ENCODE measurements around the gene KLK4. TPM values are rescaled to one million over a fixed set of nuclear protein-coding genes. Genes with fewer than 3 reads are reported as not detected.
"Not testable (repeated sequence)": the region's sequence is repeated elsewhere in the genome, so short reads cannot be mapped to it uniquely, and the experiment has no call there.

Gene KLK4
- total RNA-seq, 2 experiments from 2014 or later = not detected

- Mint-ChIP-seq H3K4me3 (no peak overlapping the region), H3K36me3 (no peaks in the 10 kb centered on the region), H3K27me3 (peaks cover 46% of the 10 kb centered on the region), H3K4me1 (no peaks in the 10 kb centered on the region), H3K27ac (no peak overlapping the region), H3K9me3 (no peaks in the 10 kb centered on the region)
- DNase-seq = no peak
- no peak for ATAC-seq (ENCODE audit: low read depth)
- POLR2A ChIA-PET = no interaction called here
Observed at GRCh38 chr19:50908336-50908735, 2.9 kb downstream of the KLK4 start.

GRCh38 chr19:50906217-50906616 is 5.0 kb downstream of the KLK4 start:
- Mint-ChIP-seq H3K27ac (no peak overlapping the region), H3K36me3 (no peaks in the 10 kb centered on the region), H3K9me3 (no peaks in the 10 kb centered on the region), H3K4me3 (no peak overlapping the region), H3K27me3 (peaks cover 46% of the 10 kb centered on the region), H3K4me1 (no peaks in the 10 kb centered on the region)
- POLR2A ChIA-PET = no interaction called here
- no peak for ATAC-seq (ENCODE audit: low read depth)
- peak; percentile 44 for DNase-seq

- no peak overlapping the region for H3K4me3 Mint-ChIP-seq
- DNase-seq (no peak), ATAC-seq (ENCODE audit: low read depth) (no peak)
- H3K4me1 Mint-ChIP-seq = no peaks in the 10 kb centered on the region
- POLR2A ChIA-PET = no interaction called here
- H3K36me3 Mint-ChIP-seq = no peaks in the 10 kb centered on the region
- H3K27ac Mint-ChIP-seq = no peak overlapping the region
- no peaks in the 10 kb centered on the region for H3K9me3 Mint-ChIP-seq
- peaks cover 22% of the 10 kb centered on the region for H3K27me3 Mint-ChIP-seq
Observed at GRCh38 chr19:50902640-50903039, 8.6 kb downstream of the KLK4 start.

GRCh38 chr19:50899569-50899968 is 11.6 kb downstream of the KLK4 start:
- Mint-ChIP-seq H3K27ac (no peak overlapping the region), H3K4me1 (no peaks in the 10 kb centered on the region), H3K4me3 (no peak overlapping the region), H3K9me3 (peaks cover 1% of the 10 kb centered on the region), H3K36me3 (no peaks in the 10 kb centered on the region), H3K27me3 (peaks cover 13% of the 10 kb centered on the region)
- ATAC-seq (ENCODE audit: low read depth) = no peak
- POLR2A ChIA-PET = no interaction called here
- no peak for DNase-seq

- POLR2A ChIA-PET = no interaction called here
- no peaks in the 10 kb centered on the region for H3K36me3 Mint-ChIP-seq
- DNase-seq (no peak), ATAC-seq (ENCODE audit: low read depth) (no peak)
- H3K9me3 Mint-ChIP-seq = peaks cover 6% of the 10 kb centered on the region
- no peaks in the 10 kb centered on the region for H3K4me1 Mint-ChIP-seq
- H3K4me3 Mint-ChIP-seq = no peak overlapping the region
- no peak overlapping the region for H3K27ac Mint-ChIP-seq
- H3K27me3 Mint-ChIP-seq = peaks cover 16% of the 10 kb centered on the region
Observed at GRCh38 chr19:50898018-50898417, 13.2 kb downstream of the KLK4 start.

- H3K27me3 Mint-ChIP-seq = peaks cover 16% of the 10 kb centered on the region
- POLR2A ChIA-PET = no interaction called here
- no peaks in the 10 kb centered on the region for H3K4me1 Mint-ChIP-seq
- H3K36me3 Mint-ChIP-seq = no peaks in the 10 kb centered on the region
- H3K27ac Mint-ChIP-seq = no peak overlapping the region
- ATAC-seq (ENCODE audit: low read depth) (no peak), DNase-seq (no peak)
- H3K9me3 Mint-ChIP-seq = peaks cover 6% of the 10 kb centered on the region
- no peak overlapping the region for H3K4me3 Mint-ChIP-seq
Observed at GRCh38 chr19:50897612-50898011, 13.6 kb downstream of the KLK4 start.

GRCh38 chr19:50897191-50897607 is 14.0 kb downstream of the KLK4 start:
- POLR2A ChIA-PET = no interaction called here
- Mint-ChIP-seq H3K9me3 (peaks cover 6% of the 10 kb centered on the region), H3K36me3 (no peaks in the 10 kb centered on the region), H3K4me1 (no peaks in the 10 kb centered on the region), H3K4me3 (no peak overlapping the region), H3K27ac (no peak overlapping the region), H3K27me3 (peaks cover 16% of the 10 kb centered on the region)
- DNase-seq (no peak), ATAC-seq (ENCODE audit: low read depth) (no peak)

GRCh38 chr19:50896591-50897190 is 14.5 kb downstream of the KLK4 start:
- DNase-seq = no peak
- ATAC-seq (ENCODE audit: low read depth) = no peak
- Mint-ChIP-seq H3K27me3 (peaks cover 17% of the 10 kb centered on the region), H3K36me3 (no peaks in the 10 kb centered on the region), H3K27ac (no peak overlapping the region), H3K4me3 (no peak overlapping the region), H3K4me1 (no peaks in the 10 kb centered on the region), H3K9me3 (peaks cover 6% of the 10 kb centered on the region)
- POLR2A ChIA-PET = no interaction called here

GRCh38 chr19:50896089-50896590 is 15.1 kb downstream of the KLK4 start:
- H3K9me3 Mint-ChIP-seq; H3K27ac Mint-ChIP-seq; ATAC-seq (ENCODE audit: low read depth); DNase-seq; H3K4me3 Mint-ChIP-seq; H3K36me3 Mint-ChIP-seq; H3K4me1 Mint-ChIP-seq; POLR2A ChIA-PET: not testable (repeated sequence)
- H3K27me3 Mint-ChIP-seq = peaks cover 18% of the 10 kb centered on the region

- POLR2A ChIA-PET = no interaction called here
- H3K4me1 Mint-ChIP-seq = no peaks in the 10 kb centered on the region
- H3K4me3 Mint-ChIP-seq = no peak overlapping the region
- H3K27me3 Mint-ChIP-seq = peaks cover 20% of the 10 kb centered on the region
- peaks cover 6% of the 10 kb centered on the region for H3K9me3 Mint-ChIP-seq
- ATAC-seq (ENCODE audit: low read depth) (no peak), DNase-seq (no peak)
- no peaks in the 10 kb centered on the region for H3K36me3 Mint-ChIP-seq
- no peak overlapping the region for H3K27ac Mint-ChIP-seq
Observed at GRCh38 chr19:50894478-50895356, 16.5 kb downstream of the KLK4 start.

GRCh38 chr19:50893047-50893736 is 18.0 kb downstream of the KLK4 start:
- peaks cover 2% of the 10 kb centered on the region for H3K4me1 Mint-ChIP-seq
- H3K4me3 Mint-ChIP-seq = no peak overlapping the region
- DNase-seq = no peak
- ATAC-seq (ENCODE audit: low read depth) = no peak
- no peak overlapping the region for H3K27ac Mint-ChIP-seq
- H3K27me3 Mint-ChIP-seq = peaks cover 28% of the 10 kb centered on the region
- POLR2A ChIA-PET = no interaction called here
- H3K36me3 Mint-ChIP-seq = no peaks in the 10 kb centered on the region
- H3K9me3 Mint-ChIP-seq = peaks cover 6% of the 10 kb centered on the region

- H3K27ac Mint-ChIP-seq = no peak overlapping the region
- POLR2A ChIA-PET = no interaction called here
- H3K4me3 Mint-ChIP-seq = no peak overlapping the region
- ATAC-seq (ENCODE audit: low read depth) (no peak), DNase-seq (no peak)
- H3K4me1 Mint-ChIP-seq = peaks cover 2% of the 10 kb centered on the region
- peaks cover 6% of the 10 kb centered on the region for H3K9me3 Mint-ChIP-seq
- H3K36me3 Mint-ChIP-seq = no peaks in the 10 kb centered on the region
- H3K27me3 Mint-ChIP-seq = peaks cover 26% of the 10 kb centered on the region
Observed at GRCh38 chr19:50891253-50891625, 20.0 kb downstream of the KLK4 start.

GRCh38 chr19:50890422-50891252 is 20.6 kb downstream of the KLK4 start:
- Mint-ChIP-seq H3K4me3 (no peak overlapping the region), H3K4me1 (peaks cover 2% of the 10 kb centered on the region), H3K27me3 (peaks cover 26% of the 10 kb centered on the region), H3K9me3 (peaks cover 6% of the 10 kb centered on the region), H3K36me3 (no peaks in the 10 kb centered on the region), H3K27ac (no peak overlapping the region)
- POLR2A ChIA-PET = no interaction called here
- DNase-seq (no peak), ATAC-seq (ENCODE audit: low read depth) (no peak)

Data from activated naive CD8-positive, alpha-beta T cell treated with anti-CD3 and anti-CD28 coated beads, Interleukin-2, amount 10 ng/mL, durations not matched to agents 7 days and 5 days (primary cell).